HepG2 (cell line): ENCODE measurements around the gene SEPHS2. TPM values are rescaled to one million over a fixed set of nuclear protein-coding genes. Genes with fewer than 3 reads are reported as not detected.

Source experiments
- CHCHD3 ChIP-seq: sonication (generic); formaldehyde crosslinking; IDR thresholded peaks from 2 replicates; pipeline ENCODE4 v1.8.0; 2022; ENCODE audit warnings: mild to moderate bottlenecking, missing genetic modification reagents, moderate library complexity
- EZH2 ChIP-seq: conservative IDR thresholded peaks from 2 replicates; pipeline ENCODE4 v1.6.1; 2012; ENCODE audit warnings: mild to moderate bottlenecking, low read depth, low read length, moderate library complexity
- FOXA1 ChIP-seq, 2 experiments: fragments of 450-650 bp in 1 of 2; sonication (generic) in 1 of 2; formaldehyde crosslinking in 1 of 2; IDR thresholded peaks; 2 replicates each; pipeline versions ENCODE4 v1.4.0 to v1.6.1; 2016 to 2020; ENCODE audit warnings: missing genetic modification reagents in 1 of 2
- FOXP1 ChIP-seq, 2 experiments: fragments of 450-650 bp in 1 of 2; IDR thresholded peaks; 2 replicates each; pipeline ENCODE4 v1.6.1; 2017 to 2018; ENCODE audit warnings: antibody characterized with exemption in 1 of 2
- HNF4G ChIP-seq, 2 experiments: sonication (generic) in 1 of 2; formaldehyde crosslinking in 1 of 2; IDR thresholded peaks; 2 replicates each; pipeline versions ENCODE4 v1.4.0 to v1.6.1; 2011 to 2020; ENCODE audit warnings: borderline replicate concordance in 2 of 2, low read depth in 2 of 2, mild to moderate bottlenecking in 2 of 2, low read length in 1 of 2, missing genetic modification reagents in 1 of 2, moderate library complexity in 1 of 2
- HNRNPK ChIP-seq: fragments of 200-400 bp; formaldehyde crosslinking; IDR thresholded peaks from 2 replicates; pipeline ENCODE4 v1.6.1; 2018; ENCODE audit warnings: low read length, low read depth, moderate library complexity, mild to moderate bottlenecking; ENCODE audit not compliant: poor library complexity, severe bottlenecking
- MAFF ChIP-seq: IDR thresholded peaks from 2 replicates; pipeline ENCODE4 v1.6.1; 2011; ENCODE audit warnings: low read depth, low read length, improper control_type of control experiment
- NR2F1 ChIP-seq, 2 experiments: fragments of 450-650 bp in 1 of 2; formaldehyde crosslinking in 1 of 2; IDR thresholded peaks; 2 replicates each; pipeline versions ENCODE4 v1.5.0 to v1.6.1; 2016 to 2020; ENCODE audit warnings: mild to moderate bottlenecking in 1 of 2, missing compliant biosample characterization in 1 of 2, missing genetic modification reagents in 1 of 2, moderate library complexity in 1 of 2
- PAWR ChIP-seq: sonication (generic); formaldehyde crosslinking; IDR thresholded peaks from 2 replicates; pipeline ENCODE4 v1.4.0; 2020; ENCODE audit warnings: missing genetic modification reagents, mild to moderate bottlenecking, borderline replicate concordance
- PHF20 ChIP-seq: sonication (generic); formaldehyde crosslinking; IDR thresholded peaks from 2 replicates; pipeline ENCODE4 v1.5.0; 2020; ENCODE audit warnings: mild to moderate bottlenecking, missing genetic modification reagents
- SIX1 ChIP-seq: sonication (generic); formaldehyde crosslinking; IDR thresholded peaks from 2 replicates; pipeline ENCODE4 v1.4.0; 2020; ENCODE audit warnings: missing genetic modification reagents, borderline replicate concordance
- TOE1 ChIP-seq: sonication (generic); formaldehyde crosslinking; IDR thresholded peaks from 2 replicates; pipeline ENCODE4 v1.4.0; 2020; ENCODE audit warnings: mild to moderate bottlenecking, missing genetic modification reagents
- ZBTB20 ChIP-seq: sonication (generic); formaldehyde crosslinking; IDR thresholded peaks from 2 replicates; pipeline ENCODE4 v1.8.1; 2023; ENCODE audit warnings: missing genetic modification reagents, low read depth, mild to moderate bottlenecking, borderline replicate concordance
- ZIK1 ChIP-seq: sonication (generic); formaldehyde crosslinking; IDR thresholded peaks from 2 replicates; pipeline ENCODE4 v1.5.0; 2020; ENCODE audit warnings: mild to moderate bottlenecking, low read depth, missing genetic modification reagents, borderline replicate concordance
- ZNF121 ChIP-seq: sonication (generic); formaldehyde crosslinking; IDR thresholded peaks from 2 replicates; pipeline ENCODE4 v1.5.0; 2020; ENCODE audit warnings: mild to moderate bottlenecking, missing genetic modification reagents
- ZNF335 ChIP-seq: sonication (generic); formaldehyde crosslinking; IDR thresholded peaks from 2 replicates; pipeline ENCODE4 v1.4.0; 2020; ENCODE audit warnings: missing genetic modification reagents
- ZNF644 ChIP-seq: IDR thresholded peaks from 2 replicates; pipeline ENCODE4 v1.6.1; 2016; ENCODE audit warnings: low read depth
- ZSCAN22 ChIP-seq: sonication (generic); formaldehyde crosslinking; IDR thresholded peaks from 2 replicates; pipeline ENCODE4 v1.4.0; 2020; ENCODE audit warnings: mild to moderate bottlenecking, missing genetic modification reagents
- polyA plus RNA-seq, 8 experiments: library from polyadenylated mRNA; depleted of rRNA in 3 of 8; stranded (reverse) in 7 of 8; unstranded in 1 of 8; fragments of >200 nt; fragmentation: Illumina TruSeq in 4 of 8; extraction: Trizol in 4 of 8; gene quantifications; 2 replicates each; pipeline versions ENCODE4 v1.2.1 to v1.2.3, GENCODE V29; 2011 to 2016; ENCODE audit warnings: low read depth in 4 of 8, missing spikeins in 1 of 8, mixed read lengths in 1 of 8; ENCODE audit not compliant: insufficient read depth in 1 of 8
- total RNA-seq, 5 experiments: library from RNA; depleted of rRNA; stranded (reverse); fragments of >200 nt; fragmentation: Illumina TruSeq; extraction: Trizol; gene quantifications; 2 replicates each; pipeline ENCODE4 v1.2.3, GENCODE V29; 2016; ENCODE audit warnings: low read depth in 1 of 5
- TF ChIP-seq, protein P1 (sequence below): sonication (generic); formaldehyde crosslinking; IDR thresholded peaks from 2 replicates; pipeline ENCODE4 v1.8.1; 2023; ENCODE audit warnings: mild to moderate bottlenecking, inconsistent platforms, moderate library complexity, missing genetic modification reagents, borderline replicate concordance
- TF ChIP-seq, protein P2 (sequence below): sonication (generic); formaldehyde crosslinking; IDR thresholded peaks from 2 replicates; pipeline ENCODE4 v1.4.0; 2020; ENCODE audit warnings: missing genetic modification reagents
- TF ChIP-seq, protein P3 (sequence below): sonication (generic); formaldehyde crosslinking; IDR thresholded peaks from 2 replicates; pipeline ENCODE4 v1.4.0; 2020; ENCODE audit warnings: missing genetic modification reagents
- TF ChIP-seq, protein P4 (sequence below): sonication (generic); formaldehyde crosslinking; IDR thresholded peaks from 2 replicates; pipeline ENCODE4 v1.4.0; 2020; ENCODE audit warnings: missing genetic modification reagents, borderline replicate concordance

The SEPHS2 gene
- total and polyA plus RNA-seq, 2 of the 13 experiments (the other 11 are each of a cell fraction or from before 2014, with no cell fraction given) = 20.7 to 127 TPM

GRCh38 chr16:30444231-30445148, 1.2 kb downstream of the SEPHS2 start (continued):
- TF ChIP-seq EZH2 = no peak
- no peak for TF ChIP-seq NR2F1 (CRISPR knock-in tag; IDR thresholded peaks at IDR 0.05)
- TF ChIP-seq, protein P1, sequence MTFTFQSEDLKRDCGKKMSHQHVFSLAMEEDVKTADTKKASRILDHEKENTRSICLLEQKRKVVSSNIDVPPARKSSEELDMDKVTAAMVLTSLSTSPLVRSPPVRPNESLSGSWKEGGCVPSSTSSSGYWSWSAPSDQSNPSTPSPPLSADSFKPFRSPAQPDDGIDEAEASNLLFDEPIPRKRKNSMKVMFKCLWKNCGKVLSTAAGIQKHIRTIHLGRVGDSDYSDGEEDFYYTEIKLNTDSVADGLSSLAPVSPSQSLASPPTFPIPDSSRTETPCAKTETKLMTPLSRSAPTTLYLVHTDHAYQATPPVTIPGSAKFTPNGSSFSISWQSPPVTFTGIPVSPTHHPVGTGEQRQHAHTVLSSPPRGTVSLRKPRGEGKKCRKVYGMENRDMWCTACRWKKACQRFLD (CRISPR knock-in tag) = no peak
- TF ChIP-seq CHCHD3 (CRISPR knock-in tag) = no peak
- TF ChIP-seq FOXP1 (IDR thresholded peaks at IDR 0.05) = no peak
- no peak for TF ChIP-seq FOXP1 (CRISPR knock-in tag; IDR thresholded peaks at IDR 0.05)
- TF ChIP-seq PHF20 (CRISPR knock-in tag) = no peak
- TF ChIP-seq, protein P2, sequence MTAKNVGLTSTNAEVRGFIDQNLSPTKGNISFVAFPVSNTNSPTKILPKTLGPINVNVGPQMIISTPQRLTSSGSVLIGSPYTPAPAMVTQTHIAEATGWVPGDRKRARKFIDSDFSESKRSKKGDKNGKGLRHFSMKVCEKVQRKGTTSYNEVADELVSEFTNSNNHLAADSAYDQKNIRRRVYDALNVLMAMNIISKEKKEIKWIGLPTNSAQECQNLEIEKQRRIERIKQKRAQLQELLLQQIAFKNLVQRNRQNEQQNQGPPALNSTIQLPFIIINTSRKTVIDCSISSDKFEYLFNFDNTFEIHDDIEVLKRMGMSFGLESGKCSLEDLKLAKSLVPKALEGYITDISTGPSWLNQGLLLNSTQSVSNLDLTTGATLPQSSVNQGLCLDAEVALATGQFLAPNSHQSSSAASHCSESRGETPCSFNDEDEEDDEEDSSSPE (CRISPR knock-in tag) = no peak
- TF ChIP-seq ZNF644 (CRISPR knock-in tag) = no peak; the same call in 1 of the 2 replicates
- TF ChIP-seq SIX1 = no peak
- TF ChIP-seq TOE1 (CRISPR knock-in tag) = no peak
- TF ChIP-seq, protein P3, sequence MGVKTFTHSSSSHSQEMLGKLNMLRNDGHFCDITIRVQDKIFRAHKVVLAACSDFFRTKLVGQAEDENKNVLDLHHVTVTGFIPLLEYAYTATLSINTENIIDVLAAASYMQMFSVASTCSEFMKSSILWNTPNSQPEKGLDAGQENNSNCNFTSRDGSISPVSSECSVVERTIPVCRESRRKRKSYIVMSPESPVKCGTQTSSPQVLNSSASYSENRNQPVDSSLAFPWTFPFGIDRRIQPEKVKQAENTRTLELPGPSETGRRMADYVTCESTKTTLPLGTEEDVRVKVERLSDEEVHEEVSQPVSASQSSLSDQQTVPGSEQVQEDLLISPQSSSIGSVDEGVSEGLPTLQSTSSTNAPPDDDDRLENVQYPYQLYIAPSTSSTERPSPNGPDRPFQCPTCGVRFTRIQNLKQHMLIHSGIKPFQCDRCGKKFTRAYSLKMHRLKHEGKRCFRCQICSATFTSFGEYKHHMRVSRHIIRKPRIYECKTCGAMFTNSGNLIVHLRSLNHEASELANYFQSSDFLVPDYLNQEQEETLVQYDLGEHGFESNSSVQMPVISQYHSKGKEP (CRISPR knock-in tag) = no peak
- no peak for TF ChIP-seq ZIK1 (CRISPR knock-in tag)
- TF ChIP-seq ZBTB20 = no peak
- TF ChIP-seq ZSCAN22 (CRISPR knock-in tag) = no peak
- TF ChIP-seq PAWR (CRISPR knock-in tag) = no peak
- TF ChIP-seq HNRNPK = no peak
- no peak for TF ChIP-seq MAFF
- no peak for TF ChIP-seq ZNF121 (CRISPR knock-in tag)
- TF ChIP-seq, protein P4, sequence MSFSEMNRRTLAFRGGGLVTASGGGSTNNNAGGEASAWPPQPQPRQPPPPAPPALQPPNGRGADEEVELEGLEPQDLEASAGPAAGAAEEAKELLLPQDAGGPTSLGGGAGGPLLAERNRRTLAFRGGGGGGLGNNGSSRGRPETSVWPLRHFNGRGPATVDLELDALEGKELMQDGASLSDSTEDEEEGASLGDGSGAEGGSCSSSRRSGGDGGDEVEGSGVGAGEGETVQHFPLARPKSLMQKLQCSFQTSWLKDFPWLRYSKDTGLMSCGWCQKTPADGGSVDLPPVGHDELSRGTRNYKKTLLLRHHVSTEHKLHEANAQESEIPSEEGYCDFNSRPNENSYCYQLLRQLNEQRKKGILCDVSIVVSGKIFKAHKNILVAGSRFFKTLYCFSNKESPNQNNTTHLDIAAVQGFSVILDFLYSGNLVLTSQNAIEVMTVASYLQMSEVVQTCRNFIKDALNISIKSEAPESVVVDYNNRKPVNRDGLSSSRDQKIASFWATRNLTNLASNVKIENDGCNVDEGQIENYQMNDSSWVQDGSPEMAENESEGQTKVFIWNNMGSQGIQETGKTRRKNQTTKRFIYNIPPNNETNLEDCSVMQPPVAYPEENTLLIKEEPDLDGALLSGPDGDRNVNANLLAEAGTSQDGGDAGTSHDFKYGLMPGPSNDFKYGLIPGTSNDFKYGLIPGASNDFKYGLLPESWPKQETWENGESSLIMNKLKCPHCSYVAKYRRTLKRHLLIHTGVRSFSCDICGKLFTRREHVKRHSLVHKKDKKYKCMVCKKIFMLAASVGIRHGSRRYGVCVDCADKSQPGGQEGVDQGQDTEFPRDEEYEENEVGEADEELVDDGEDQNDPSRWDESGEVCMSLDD = no peak
- no peak for TF ChIP-seq FOXA1 (IDR thresholded peaks at IDR 0.05)
- TF ChIP-seq FOXA1 (CRISPR knock-in tag; IDR thresholded peaks at IDR 0.05) = no peak
- TF ChIP-seq HNF4G (IDR thresholded peaks at IDR 0.05; ENCODE audit: borderline replicate concordance, low read depth, low read length) = no peak
- no peak for TF ChIP-seq HNF4G (CRISPR knock-in tag; IDR thresholded peaks at IDR 0.05; ENCODE audit: borderline replicate concordance, low read depth)
- TF ChIP-seq ZNF335 = no peak
